ENCODE data around the gene RPN1. TPM values are rescaled to one million over a fixed set of nuclear protein-coding genes. Genes with fewer than 3 reads are reported as not detected.

The RPN1 gene
- total and polyA plus RNA-seq, 2 of the 8 experiments (the other 6 are each of a cell fraction or from before 2014, with no cell fraction given), result 165 to 211 TPM

GRCh38 chr3:128585189-128585588 is 65.4 kb downstream of the RPN1 start:
- Histone ChIP-seq H2BK120ac (replicated peaks; ENCODE audit: low read depth, low read length) (no peak overlapping the region), H3K4me2 (ENCODE audit: insufficient read depth in 1 of 2, low read depth in 2 of 2, low read length in 2 of 2) (no peak overlapping the region), H3K79me2 (ENCODE audit: control insufficient read depth in 1 of 2, insufficient read depth in 2 of 2, low read length in 2 of 2) (no peaks in the 10 kb centered on the region), H4K8ac (ENCODE audit: extremely low read depth, insufficient read depth, low read length) (no peak overlapping the region), H3K56ac (replicated peaks; ENCODE audit: insufficient read length, low read depth, low read length) (no peak overlapping the region), H2BK20ac (ENCODE audit: low read length) (peak overlapping the region; percentile 75; the same call in 1 of the 2 replicates), H4K5ac (ENCODE audit: insufficient read length, low read depth, low read length) (no peak overlapping the region), H3K18ac (ENCODE audit: extremely low read depth, low read length) (no peak overlapping the region), H3K27me3 (replicated peaks in 1 of 4; ENCODE audit: control insufficient read depth in 3 of 4, extremely low read depth in 1 of 4, insufficient read depth in 3 of 4, low read length in 3 of 4) (peaks cover 0 to 7% (median 5%) of the 10 kb centered on the region in 4 experiments; a peak in 3 of 7 replicates), H3K27ac (ENCODE audit: low read depth, low read length) (no peak overlapping the region), H4K20me1 (replicated peaks in 1 of 2; ENCODE audit: control insufficient read depth in 1 of 2, insufficient read depth in 2 of 2, low read length in 2 of 2) (no peaks in the 10 kb centered on the region), H3K9me3 (ENCODE audit: insufficient read depth in 2 of 2, low read depth in 1 of 2, low read length in 1 of 2) (peaks cover 0 to 1% of the 10 kb centered on the region in 2 experiments; a peak in 1 of 4 replicates), H3K36me3 (ENCODE audit: control insufficient read depth in 2 of 4, insufficient read depth in 4 of 4, low read length in 3 of 4) (no peaks in the 10 kb centered on the region), H4K91ac (replicated peaks; ENCODE audit: insufficient read length, low read length) (no peak overlapping the region), H3K23ac (ENCODE audit: insufficient read length) (no peak overlapping the region), H3K23me2 (ENCODE audit: low read depth, low read length) (no peaks in the 10 kb centered on the region; the same call in 1 of the 2 replicates), H2BK5ac (ENCODE audit: low read depth, low read length) (no peak overlapping the region), H3K4me3 (ENCODE audit: extremely low read depth in 1 of 4, insufficient read depth in 2 of 4, low read depth in 3 of 4, low read length in 4 of 4) (no peak overlapping the region), H3K4me1 (replicated peaks in 1 of 4; ENCODE audit: control insufficient read depth in 3 of 4, insufficient read depth in 4 of 4, low read length in 3 of 4) (peaks cover 0 to 3% (median 2%) of the 10 kb centered on the region in 4 experiments; a peak in 4 of 7 replicates), H2BK12ac (ENCODE audit: low read depth, low read length) (no peak overlapping the region), H2BK15ac (ENCODE audit: low read length) (no peak overlapping the region; the same call in 1 of the 2 replicates), H3K79me1 (ENCODE audit: low read depth, low read length) (no peaks in the 10 kb centered on the region), H3K9ac (replicated peaks in 1 of 4; ENCODE audit: extremely low read depth in 1 of 4, low read depth in 3 of 4, low read length in 3 of 4) (no peak overlapping the region), H3K4ac (replicated peaks; ENCODE audit: insufficient read length, low read depth, low read length) (no peak overlapping the region), H2AFZ (ENCODE audit: low read length) (no peak overlapping the region), H3K14ac (ENCODE audit: insufficient read length) (no peak overlapping the region), H2AK5ac (ENCODE audit: low read depth, low read length) (peak overlapping the region; percentile 91; the same call in 1 of the 2 replicates)
- no peak for DNase-seq (ENCODE audit: low read depth in 1 of 2, low spot score in 2 of 2)
- no peak for TF ChIP-seq PHF8 (conservative IDR thresholded peaks at IDR 0.05; ENCODE audit: low read depth, low read length)
- POLR2A ChIA-PET (ENCODE audit: partially characterized antibody), result interaction anchor here (0.8 kb wide), 1 partner anchor 46 kb away, joined by 3 read pairs; no protein-coding TSS in a partner anchor
- no peak for FAIRE-seq
- CTCF ChIA-PET (ENCODE audit: partially characterized antibody), result interaction anchor here (0.8 to 14.5 kb wide), 13 partner anchors 12 to 264 kb away, joined by 3 to 182 read pairs (median 4); no protein-coding TSS in a partner anchor
- 90% methylated on average over 7 of the region's 7 CpGs; no CpG with 5 or more reads in 1 of the 2 experiments for WGBS, 2 experiments (ENCODE audit: extremely low coverage in 1 of 2, insufficient coverage in 1 of 2, insufficient read length in 1 of 2, insufficient replicate concordance in 2 of 2, low coverage in 1 of 2, low lambda C conversion rate in 2 of 2, missing lambda C conversion rate in 1 of 2)
